GM13977 (cell line): ENCODE data around the gene TUBB4B.

Source experiments
- DNase-seq: peaks from one replicate; pipeline ENCODE4 v3.0.0; 2012; ENCODE audit warnings: low spot score
- in situ Hi-C: fragments of 300-500 bp; cut with MboI; formaldehyde crosslinking; loops from one replicate; pipeline ENCODE4 v1.12.0; 2022; ENCODE audit warnings: low sequenced_read_pairs, low pct_unique_long_range_greater_than_20kb, mixed read lengths, inconsistent platforms; ENCODE audit not compliant: unreplicated experiment
- TF ChIP-seq, protein P1 (sequence below): IDR thresholded peaks from 2 replicates; pipeline ENCODE4 v1.5.1; 2012; ENCODE audit warnings: mild to moderate bottlenecking, control low read depth; ENCODE audit not compliant: insufficient read depth; ENCODE audit errors: extremely low read depth, missing control alignments

The TUBB4B gene

GRCh38 chr9:137212520-137212919 is 28.6 kb upstream of the TUBB4B start:
- TF ChIP-seq, protein P1, sequence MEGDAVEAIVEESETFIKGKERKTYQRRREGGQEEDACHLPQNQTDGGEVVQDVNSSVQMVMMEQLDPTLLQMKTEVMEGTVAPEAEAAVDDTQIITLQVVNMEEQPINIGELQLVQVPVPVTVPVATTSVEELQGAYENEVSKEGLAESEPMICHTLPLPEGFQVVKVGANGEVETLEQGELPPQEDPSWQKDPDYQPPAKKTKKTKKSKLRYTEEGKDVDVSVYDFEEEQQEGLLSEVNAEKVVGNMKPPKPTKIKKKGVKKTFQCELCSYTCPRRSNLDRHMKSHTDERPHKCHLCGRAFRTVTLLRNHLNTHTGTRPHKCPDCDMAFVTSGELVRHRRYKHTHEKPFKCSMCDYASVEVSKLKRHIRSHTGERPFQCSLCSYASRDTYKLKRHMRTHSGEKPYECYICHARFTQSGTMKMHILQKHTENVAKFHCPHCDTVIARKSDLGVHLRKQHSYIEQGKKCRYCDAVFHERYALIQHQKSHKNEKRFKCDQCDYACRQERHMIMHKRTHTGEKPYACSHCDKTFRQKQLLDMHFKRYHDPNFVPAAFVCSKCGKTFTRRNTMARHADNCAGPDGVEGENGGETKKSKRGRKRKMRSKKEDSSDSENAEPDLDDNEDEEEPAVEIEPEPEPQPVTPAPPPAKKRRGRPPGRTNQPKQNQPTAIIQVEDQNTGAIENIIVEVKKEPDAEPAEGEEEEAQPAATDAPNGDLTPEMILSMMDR: no peak
- DNase-seq: no peak
- in situ Hi-C loops: no loop called here

- no peak for DNase-seq
- in situ Hi-C loops: no loop called here
- TF ChIP-seq, protein P1: peak; percentile 34
Measured at GRCh38 chr9:137213160-137214060, 27.7 kb upstream of the TUBB4B start.

- TF ChIP-seq, protein P1: no peak
- in situ Hi-C loops: no loop called here
- no peak for DNase-seq
Measured at GRCh38 chr9:137214620-137215019, 26.5 kb upstream of the TUBB4B start.

GRCh38 chr9:137215196-137215986 is 25.7 kb upstream of the TUBB4B start:
- in situ Hi-C loops: no loop called here
- DNase-seq: no peak
- TF ChIP-seq, protein P1: no peak

DNA sequence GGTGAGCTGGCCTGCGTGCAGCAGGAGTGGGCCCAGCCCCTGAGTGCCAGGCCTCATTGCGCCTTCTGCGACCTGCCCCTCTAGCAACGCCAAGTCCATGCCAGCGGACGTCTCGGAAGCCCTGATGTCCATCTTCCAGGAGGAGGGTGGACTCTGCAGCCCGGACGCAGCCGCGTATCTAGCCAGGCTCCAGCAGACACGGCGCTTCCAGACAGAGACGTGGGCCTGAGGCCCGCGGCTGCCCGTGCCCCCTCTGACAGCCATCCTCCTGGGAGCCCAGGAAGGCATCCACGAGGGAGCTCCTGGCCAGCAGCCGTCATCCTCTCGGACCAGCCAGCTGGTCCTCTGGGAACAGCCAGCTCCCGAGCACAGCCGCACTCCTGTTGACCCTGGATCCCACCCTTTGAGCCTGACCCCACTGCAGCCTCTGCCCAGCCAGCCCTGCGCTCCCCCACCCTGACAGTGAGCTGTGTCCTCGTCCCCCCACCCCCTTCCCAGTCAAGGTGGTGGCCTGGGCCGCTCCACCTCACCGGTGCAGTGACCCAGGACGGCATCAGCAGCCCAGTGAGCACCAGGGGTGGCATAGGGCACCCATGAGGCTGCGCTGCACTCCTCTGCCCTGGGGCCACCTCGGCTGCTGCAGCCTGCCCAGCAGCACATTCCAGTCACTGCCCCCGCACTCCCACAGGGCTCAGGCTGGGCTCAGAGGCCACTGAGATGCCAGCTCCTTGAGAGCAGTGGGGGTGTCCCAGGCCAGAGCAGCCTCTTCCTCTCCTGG is 24.7 kb upstream of the TUBB4B start:
- no peak for DNase-seq
- in situ Hi-C loops: no loop called here

More for the DNA sequence above, 24.7 kb upstream of the TUBB4B start:
- TF ChIP-seq, protein P1: no peak
